GM19238 (cell line): Measurements from ENCODE around the gene HNRNPA2B1.
"Not testable (repeated sequence)": the region's sequence is repeated elsewhere in the genome, so short reads cannot be mapped to it uniquely, and the experiment has no call there.

Experiments used
- DNase-seq: peaks from one replicate; pipeline ENCODE4 v3.0.0; 2011; ENCODE audit warnings: low spot score; ENCODE audit not compliant: insufficient read length

The HNRNPA2B1 gene

DNA sequence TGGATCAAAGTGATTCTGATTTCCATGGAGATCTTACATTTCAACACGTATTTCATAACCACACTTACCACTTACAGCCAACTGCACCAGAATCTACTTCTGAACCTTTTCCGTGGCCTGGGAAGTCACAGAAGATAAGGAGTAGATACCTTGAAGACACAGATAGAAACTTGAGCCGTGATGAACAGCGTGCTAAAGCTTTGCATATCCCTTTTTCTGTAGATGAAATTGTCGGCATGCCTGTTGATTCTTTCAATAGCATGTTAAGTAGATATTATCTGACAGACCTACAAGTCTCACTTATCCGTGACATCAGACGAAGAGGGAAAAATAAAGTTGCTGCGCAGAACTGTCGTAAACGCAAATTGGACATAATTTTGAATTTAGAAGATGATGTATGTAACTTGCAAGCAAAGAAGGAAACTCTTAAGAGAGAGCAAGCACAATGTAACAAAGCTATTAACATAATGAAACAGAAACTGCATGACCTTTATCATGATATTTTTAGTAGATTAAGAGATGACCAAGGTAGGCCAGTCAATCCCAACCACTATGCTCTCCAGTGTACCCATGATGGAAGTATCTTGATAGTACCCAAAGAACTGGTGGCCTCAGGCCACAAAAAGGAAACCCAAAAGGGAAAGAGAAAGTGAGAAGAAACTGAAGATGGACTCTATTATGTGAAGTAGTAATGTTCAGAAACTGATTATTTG is 15.3 kb downstream of the HNRNPA2B1 start:
- no peak for DNase-seq

DNA sequence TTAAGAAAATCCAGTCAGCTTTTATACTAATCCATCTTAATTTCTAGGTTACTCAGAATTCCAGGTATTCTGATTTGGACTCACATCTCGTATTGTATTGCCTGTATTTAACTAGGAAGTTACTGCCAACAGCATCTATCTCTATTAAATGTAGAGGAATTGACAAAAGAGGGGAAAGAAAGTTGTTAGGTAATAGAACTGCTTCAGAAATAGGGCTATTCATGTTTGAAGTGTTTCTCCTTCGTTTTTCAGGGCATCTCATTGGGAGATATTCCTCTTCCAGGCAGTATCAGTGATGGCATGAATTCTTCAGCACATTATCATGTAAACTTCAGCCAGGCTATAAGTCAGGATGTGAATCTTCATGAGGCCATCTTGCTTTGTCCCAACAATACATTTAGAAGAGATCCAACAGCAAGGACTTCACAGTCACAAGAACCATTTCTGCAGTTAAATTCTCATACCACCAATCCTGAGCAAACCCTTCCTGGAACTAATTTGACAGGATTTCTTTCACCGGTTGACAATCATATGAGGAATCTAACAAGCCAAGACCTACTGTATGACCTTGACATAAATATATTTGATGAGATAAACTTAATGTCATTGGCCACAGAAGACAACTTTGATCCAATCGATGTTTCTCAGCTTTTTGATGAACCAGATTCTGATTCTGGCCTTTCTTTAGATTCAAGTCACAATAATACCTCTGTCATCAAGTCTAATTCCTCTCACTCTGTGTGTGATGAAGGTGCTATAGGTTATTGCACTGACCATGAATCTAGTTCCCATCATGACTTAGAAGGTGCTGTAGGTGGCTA is 16.1 kb downstream of the HNRNPA2B1 start:
- not testable (repeated sequence) for DNase-seq

- DNase-seq = no peak
Measured at GRCh38 chr7:26183545-26184280, 16.8 kb downstream of the HNRNPA2B1 start.

GRCh38 chr7:26182706-26183105 is 17.8 kb downstream of the HNRNPA2B1 start:
- DNase-seq = no peak

DNA sequence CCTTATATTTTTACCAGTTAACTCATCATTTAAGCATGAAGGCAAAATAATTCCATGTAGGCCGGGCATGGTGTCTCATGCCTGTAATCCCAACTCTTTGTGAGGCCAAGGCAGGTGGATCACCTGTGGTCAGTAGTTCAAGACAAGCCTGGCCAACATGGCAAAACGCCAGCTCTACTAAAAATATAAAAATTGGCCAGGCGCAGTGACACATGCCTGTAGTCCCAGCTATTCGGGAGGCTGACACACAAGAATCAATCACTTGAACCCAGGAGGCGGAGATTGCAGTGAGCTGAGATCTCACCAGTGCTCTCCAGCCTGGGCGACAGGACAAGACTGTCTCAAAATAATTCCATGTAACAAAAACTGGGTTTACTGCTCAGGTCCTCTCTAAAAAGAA is 18.3 kb downstream of the HNRNPA2B1 start:
- DNase-seq = no peak

- no peak for DNase-seq
Measured at GRCh38 chr7:26181474-26182227, 18.9 kb downstream of the HNRNPA2B1 start.

DNA sequence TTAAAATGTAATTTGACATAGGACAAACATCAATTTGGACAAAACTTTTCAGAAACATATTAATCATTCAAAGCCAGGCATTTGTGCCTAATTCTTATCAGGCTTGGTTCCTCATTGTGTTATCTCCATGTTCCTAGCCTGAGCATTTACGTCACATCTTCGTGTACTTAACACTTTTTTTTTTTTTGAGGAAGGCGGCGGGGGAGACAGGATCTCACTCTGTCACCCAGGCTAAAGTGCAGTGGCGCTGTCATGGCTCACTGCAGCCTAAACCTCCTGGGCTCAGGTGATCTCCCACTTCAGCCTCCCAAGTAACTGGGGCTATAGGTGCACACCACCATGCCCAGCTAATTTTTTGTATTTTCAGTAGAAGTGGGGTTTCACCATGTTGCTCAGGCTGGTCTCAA is 19.8 kb downstream of the HNRNPA2B1 start:
- DNase-seq = no peak

DNA sequence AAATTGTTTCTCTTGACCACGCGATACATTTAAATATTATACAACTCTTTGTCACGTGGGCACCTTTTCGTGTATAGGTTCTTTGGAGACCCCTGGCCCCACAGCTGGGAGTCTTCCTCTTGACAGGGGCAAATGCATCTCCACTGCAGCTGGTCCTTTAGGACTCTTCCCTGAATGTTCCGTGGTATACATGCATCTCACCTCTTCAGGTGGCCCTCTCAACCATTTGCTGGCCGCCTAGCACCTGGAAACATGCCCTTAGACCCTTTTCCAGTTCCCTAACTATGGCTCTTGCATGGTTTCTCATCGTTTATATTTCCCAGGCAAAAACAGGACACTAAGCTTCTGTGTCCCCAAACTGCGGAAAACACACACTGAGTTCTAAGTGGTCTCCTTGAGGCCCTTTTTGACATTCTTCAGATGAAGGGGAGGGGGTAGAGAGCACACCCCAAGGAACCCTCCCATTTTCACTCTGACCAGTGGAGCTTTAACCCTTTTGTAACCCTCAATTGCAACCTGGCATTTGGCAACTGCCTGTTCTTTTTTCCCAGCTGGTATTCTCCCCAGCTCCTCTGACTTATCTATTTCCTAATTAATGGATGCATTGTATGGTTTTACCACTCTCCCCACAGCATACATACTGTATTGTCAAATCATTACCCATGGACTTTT is 20.6 kb downstream of the HNRNPA2B1 start:
- DNase-seq = no peak

- no peak for DNase-seq
Measured at GRCh38 chr7:26179422-26179821, 21.1 kb downstream of the HNRNPA2B1 start.

- no peak for DNase-seq
Measured at GRCh38 chr7:26178272-26178960, 22.1 kb downstream of the HNRNPA2B1 start.

DNA sequence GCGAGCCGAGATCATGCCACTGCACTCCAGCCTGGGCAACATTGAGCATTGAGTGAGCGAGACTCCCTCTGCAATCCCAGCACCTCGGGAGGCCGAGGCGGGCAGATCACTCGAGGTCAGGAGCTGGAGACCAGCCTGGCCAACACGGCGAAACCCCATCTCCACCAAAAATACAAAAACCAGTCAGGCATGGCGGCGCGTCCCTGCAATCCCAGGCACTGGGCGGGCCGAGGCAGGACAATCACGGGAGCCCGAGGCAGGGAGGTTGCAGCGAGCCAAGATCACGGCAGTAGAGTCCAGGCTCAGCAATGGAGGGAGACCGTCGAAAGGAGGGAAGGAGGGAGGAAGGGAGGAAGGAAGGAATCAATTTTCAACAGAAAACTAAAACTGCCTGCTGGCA is 23.3 kb downstream of the HNRNPA2B1 start:
- not testable (repeated sequence) for DNase-seq

DNA sequence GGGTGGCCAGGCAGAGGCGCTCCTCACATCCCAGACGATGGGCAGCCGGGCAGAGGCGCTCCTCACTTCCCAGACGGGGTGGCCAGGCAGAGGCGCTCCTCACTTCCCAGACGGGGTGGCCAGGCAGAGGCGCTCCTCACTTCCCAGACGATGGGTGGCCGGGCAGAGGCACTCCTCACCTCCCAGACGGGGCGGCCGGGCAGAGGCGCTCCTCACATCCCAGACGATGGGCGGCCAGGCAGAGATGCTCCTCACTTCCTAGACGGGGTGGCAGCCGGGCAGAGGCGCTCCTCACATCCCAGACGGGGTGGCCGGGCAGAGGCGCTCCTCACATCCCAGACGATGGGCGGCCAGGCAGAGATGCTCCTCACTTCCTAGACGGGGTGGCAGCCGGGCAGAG is 23.9 kb downstream of the HNRNPA2B1 start:
- DNase-seq = not testable (repeated sequence)

GRCh38 chr7:26175903-26176302 is 24.6 kb downstream of the HNRNPA2B1 start:
- DNase-seq = not testable (repeated sequence)

GRCh38 chr7:26172048-26172447 is 28.5 kb downstream of the HNRNPA2B1 start:
- DNase-seq = no peak

DNA sequence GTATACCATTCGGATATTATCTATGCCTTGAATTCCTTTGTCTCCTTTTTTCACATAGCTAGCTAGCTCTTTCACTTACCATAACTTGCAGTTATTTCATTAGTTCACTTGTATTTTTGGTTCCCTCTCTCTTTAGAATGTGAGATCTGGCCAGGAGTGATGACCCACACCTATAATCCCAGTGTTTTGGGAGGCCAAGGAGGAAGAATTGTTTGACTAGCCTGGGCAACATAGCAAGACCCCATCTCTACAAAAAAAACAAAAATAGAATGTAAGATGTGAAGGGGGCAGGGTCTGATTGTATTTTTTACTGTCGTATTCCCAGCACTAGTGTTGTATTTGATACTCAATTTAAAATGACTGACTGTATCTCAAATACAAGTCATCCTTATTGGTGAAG is 28.9 kb downstream of the HNRNPA2B1 start:
- no peak for DNase-seq

DNA sequence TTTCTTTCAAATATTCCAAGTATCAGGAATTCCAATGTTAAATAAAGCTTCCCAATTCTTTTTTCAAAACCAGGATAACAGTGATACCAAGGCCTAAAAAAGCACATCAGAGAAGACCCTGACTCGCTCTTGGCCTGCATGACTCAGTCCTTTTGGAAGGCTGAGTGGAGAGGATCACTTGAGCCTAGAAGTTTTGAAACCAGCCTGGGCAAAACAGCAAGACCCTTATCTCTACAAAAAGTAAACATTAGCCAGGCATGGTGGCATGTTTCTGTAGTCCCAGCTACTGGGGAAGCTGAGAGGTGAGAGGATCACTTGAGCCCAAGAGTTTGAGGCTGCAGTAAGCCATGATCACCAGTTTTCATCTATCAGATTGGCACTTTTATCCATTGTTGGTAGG is 29.9 kb downstream of the HNRNPA2B1 start:
- no peak for DNase-seq

DNA sequence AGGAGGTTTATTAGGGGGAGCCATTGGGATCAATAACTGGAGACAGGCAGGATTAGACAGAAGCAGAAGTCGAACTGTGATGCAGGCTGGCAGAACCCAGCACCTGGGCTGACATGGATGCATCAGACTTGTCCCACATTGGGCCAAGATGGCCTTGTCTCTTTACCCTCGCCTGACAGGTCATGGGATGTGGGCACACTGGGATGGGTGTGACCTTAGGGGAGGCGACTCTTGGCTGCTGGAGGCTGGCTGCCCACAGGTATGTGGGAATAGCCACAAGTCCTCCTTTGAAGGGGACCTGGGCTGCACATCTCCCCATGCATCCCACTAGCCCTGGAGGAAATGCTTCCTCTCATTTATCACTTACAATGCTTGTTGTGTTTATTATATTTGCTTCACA is 31.3 kb downstream of the HNRNPA2B1 start:
- DNase-seq = no peak

DNA sequence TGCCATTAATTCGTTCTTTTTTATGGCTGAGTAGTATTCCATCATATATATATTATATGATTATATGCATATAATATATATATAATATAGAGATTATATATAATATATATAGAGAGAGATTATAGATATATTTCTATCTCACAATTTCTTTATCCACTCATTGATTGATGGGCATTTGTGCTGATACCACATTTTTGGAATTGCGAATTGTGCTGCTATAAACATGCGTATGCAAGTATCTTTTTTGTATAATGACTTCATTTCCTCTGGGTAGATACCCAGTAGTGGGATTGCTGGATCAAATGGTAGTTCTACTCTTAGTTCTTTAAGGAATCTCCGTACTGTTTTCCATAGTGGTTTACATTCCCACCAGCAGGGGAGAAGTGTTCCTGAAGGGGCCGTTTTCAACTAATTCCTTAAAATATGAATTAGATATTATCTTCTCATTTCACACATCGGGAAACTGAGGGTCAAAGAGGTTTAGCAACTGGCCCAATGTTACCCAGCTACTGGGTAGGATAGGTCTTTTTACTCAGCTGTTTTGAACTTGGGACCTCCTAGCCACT is 32.0 kb downstream of the HNRNPA2B1 start:
- no peak for DNase-seq

DNA sequence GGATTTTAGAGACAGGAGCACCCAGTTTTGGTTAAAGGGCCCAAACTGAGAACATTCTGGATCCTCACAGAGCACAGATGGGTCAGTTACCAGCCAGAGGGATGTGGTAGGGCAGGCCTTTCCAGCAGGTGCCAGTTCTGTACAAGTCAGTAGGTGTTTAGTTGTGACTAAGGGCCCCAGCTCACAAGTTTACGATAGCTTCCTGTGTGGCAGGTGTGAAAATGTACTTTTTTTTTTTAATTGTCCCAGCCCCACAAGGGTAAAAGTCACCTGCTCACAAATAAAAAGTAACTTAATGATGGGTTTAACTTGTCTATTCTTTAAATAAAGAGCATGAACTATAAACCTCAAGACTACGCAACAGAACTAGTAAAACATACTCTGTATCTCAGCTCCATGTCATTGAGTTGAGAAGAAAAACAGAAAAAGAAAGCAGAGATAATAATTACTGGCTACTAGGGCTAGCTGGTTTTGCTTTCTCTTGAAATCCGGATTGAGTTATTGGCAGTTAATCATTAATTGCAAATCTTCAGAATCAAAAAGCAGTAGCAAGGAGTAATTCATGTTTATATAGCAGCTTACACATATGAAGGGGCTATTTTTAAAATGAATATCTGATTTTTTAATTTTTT is 33.1 kb downstream of the HNRNPA2B1 start:
- peak; percentile 32 for DNase-seq
